Suprapubic skin (tissue), 4 donors: ENCODE data around the gene IL17RA. TPM values are rescaled to one million over a fixed set of nuclear protein-coding genes. Genes with fewer than 3 reads are reported as not detected.

ENCODE experiments used
- DNase-seq, 2 donors: peaks; one replicate each; pipeline ENCODE4 v3.0.0-alpha.2; 2019; ENCODE audit warnings: low spot score in 2 of 2
- H3K27ac ChIP-seq: fragments of 200-600 bp; sonication (generic); one replicate; pipeline ENCODE4 v1.5.1; 2019
- H3K27me3 ChIP-seq: fragments of 200-600 bp; sonication (generic); one replicate; pipeline ENCODE4 v1.5.1; 2019
- H3K36me3 ChIP-seq: fragments of 200-600 bp; sonication (generic); one replicate; pipeline ENCODE4 v1.5.1; 2019
- H3K4me1 ChIP-seq: fragments of 200-600 bp; sonication (generic); one replicate; pipeline ENCODE4 v1.5.1; 2019
- H3K4me3 ChIP-seq: fragments of 200-600 bp; sonication (generic); one replicate; pipeline ENCODE4 v1.5.1; 2019; ENCODE audit warnings: mild to moderate bottlenecking
- H3K9me3 ChIP-seq: fragments of 200-600 bp; sonication (generic); one replicate; pipeline ENCODE4 v1.5.1; 2019
- EP300 ChIP-seq: sonication (generic); formaldehyde crosslinking; IDR thresholded peaks from one replicate; pipeline ENCODE4 v1.6.1; 2017; ENCODE audit warnings: antibody characterized with exemption
- POLR2A ChIP-seq, 2 donors: fragments of 450-650 bp; IDR thresholded peaks; one replicate each; pipeline ENCODE4 v1.6.1; 2017; ENCODE audit warnings: antibody characterized with exemption in 2 of 2, mild to moderate bottlenecking in 2 of 2, moderate library complexity in 2 of 2
- POLR2AphosphoS5 ChIP-seq, 3 donors: sonication (generic); formaldehyde crosslinking; IDR thresholded peaks; one replicate each; pipeline ENCODE4 v1.6.1; 2017; ENCODE audit warnings: antibody characterized with exemption in 3 of 3
- WGBS: methylation state at CpG from one replicate; pipeline ENCODE4 v1.1.5; 2018; 5-methylcytosine and 5-hydroxymethylcytosine counted together
- total RNA-seq, 4 donors: library from RNA; depleted of rRNA; stranded (reverse); fragments of >200 nt; gene quantifications; one replicate each; pipeline ENCODE4 v1.1.0, GENCODE V29; 2016
- TF ChIP-seq, protein P1 (sequence below), 2 donors: fragments of 200-600 bp in 1 of 2; fragments of 450-650 bp in 1 of 2; sonication (generic) in 1 of 2; IDR thresholded peaks; one replicate each; pipeline ENCODE4 v1.5.1; 2016 to 2019; ENCODE audit warnings: antibody characterized with exemption in 2 of 2, mild to moderate bottlenecking in 1 of 2, moderate library complexity in 1 of 2

The IL17RA gene
- total RNA-seq, 4 donors from 2014 or later: 16.2 to 22.6 (median 21.4) TPM

DNA sequence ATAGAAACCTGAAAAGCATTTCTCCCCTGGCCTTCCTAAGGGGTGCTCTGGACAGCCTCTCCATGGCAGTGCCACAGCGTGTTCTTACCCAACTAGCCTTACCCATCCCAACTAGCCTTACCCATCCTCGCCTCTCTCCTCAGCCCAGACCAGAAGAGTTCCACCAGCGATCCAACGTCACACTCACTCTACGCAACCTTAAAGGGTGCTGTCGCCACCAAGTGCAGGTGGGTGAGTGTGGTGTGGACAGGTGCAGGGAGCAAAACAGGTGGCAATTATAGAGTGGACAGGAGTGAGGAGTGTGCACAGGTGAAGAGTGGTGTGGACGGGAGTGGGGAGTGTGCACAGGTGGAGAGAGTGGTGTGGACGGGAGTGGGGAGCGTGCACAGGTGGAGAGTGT lies 18.6 kb downstream of the IL17RA start:
- Histone ChIP-seq H3K4me3 (no peak overlapping the region), H3K27ac (no peak overlapping the region), H3K27me3 (no peaks in the 10 kb centered on the region), H3K9me3 (no peaks in the 10 kb centered on the region), H3K36me3 (peaks cover 96% of the 10 kb centered on the region), H3K4me1 (no peaks in the 10 kb centered on the region)
- no peak for DNase-seq
- TF ChIP-seq POLR2AphosphoS5 (IDR thresholded peaks at IDR 0.05) (no peak), EP300 (no peak)
- WGBS: 96% methylated on average over 9 of the region's 9 CpGs

DNA sequence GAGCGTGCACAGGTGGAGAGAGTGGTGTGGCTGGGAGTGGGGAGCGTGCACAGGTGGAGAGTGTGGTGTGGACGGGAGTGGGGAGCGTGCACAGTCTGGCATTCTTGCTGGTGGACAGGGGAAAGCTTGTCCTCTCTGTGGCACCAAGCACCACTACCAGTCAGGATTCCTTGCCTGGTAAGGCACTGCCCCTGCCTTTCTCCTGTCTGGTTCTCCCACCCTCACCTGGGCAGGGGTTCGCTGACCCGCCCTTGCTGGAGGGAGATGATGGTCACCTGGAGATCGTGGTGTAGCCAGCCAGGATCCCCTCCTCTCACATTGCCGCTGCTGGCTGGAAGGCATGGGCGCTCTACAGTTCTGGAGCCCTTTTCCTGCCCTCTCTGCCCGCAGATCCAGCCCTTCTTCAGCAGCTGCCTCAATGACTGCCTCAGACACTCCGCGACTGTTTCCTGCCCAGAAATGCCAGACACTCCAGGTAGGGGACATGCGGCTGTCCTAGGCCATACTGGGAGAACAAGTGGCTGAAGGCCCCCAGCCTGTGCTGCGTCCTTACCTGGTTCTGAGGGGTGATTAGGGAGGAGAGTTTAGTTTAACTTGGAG lies 19.6 kb downstream of the IL17RA start:
- Histone ChIP-seq H3K36me3 (peaks cover 96% of the 10 kb centered on the region), H3K9me3 (no peaks in the 10 kb centered on the region), H3K27me3 (no peaks in the 10 kb centered on the region), H3K27ac (no peak overlapping the region), H3K4me1 (no peaks in the 10 kb centered on the region), H3K4me3 (no peak overlapping the region)
- no peak for DNase-seq
- WGBS: 94% methylated on average over 13 of the region's 14 CpGs
- TF ChIP-seq POLR2AphosphoS5 (IDR thresholded peaks at IDR 0.05) (no peak), EP300 (no peak), POLR2A (IDR thresholded peaks at IDR 0.05) (no peak)
- TF ChIP-seq, protein P1, sequence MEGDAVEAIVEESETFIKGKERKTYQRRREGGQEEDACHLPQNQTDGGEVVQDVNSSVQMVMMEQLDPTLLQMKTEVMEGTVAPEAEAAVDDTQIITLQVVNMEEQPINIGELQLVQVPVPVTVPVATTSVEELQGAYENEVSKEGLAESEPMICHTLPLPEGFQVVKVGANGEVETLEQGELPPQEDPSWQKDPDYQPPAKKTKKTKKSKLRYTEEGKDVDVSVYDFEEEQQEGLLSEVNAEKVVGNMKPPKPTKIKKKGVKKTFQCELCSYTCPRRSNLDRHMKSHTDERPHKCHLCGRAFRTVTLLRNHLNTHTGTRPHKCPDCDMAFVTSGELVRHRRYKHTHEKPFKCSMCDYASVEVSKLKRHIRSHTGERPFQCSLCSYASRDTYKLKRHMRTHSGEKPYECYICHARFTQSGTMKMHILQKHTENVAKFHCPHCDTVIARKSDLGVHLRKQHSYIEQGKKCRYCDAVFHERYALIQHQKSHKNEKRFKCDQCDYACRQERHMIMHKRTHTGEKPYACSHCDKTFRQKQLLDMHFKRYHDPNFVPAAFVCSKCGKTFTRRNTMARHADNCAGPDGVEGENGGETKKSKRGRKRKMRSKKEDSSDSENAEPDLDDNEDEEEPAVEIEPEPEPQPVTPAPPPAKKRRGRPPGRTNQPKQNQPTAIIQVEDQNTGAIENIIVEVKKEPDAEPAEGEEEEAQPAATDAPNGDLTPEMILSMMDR (IDR thresholded peaks at IDR 0.05): no peak

DNA sequence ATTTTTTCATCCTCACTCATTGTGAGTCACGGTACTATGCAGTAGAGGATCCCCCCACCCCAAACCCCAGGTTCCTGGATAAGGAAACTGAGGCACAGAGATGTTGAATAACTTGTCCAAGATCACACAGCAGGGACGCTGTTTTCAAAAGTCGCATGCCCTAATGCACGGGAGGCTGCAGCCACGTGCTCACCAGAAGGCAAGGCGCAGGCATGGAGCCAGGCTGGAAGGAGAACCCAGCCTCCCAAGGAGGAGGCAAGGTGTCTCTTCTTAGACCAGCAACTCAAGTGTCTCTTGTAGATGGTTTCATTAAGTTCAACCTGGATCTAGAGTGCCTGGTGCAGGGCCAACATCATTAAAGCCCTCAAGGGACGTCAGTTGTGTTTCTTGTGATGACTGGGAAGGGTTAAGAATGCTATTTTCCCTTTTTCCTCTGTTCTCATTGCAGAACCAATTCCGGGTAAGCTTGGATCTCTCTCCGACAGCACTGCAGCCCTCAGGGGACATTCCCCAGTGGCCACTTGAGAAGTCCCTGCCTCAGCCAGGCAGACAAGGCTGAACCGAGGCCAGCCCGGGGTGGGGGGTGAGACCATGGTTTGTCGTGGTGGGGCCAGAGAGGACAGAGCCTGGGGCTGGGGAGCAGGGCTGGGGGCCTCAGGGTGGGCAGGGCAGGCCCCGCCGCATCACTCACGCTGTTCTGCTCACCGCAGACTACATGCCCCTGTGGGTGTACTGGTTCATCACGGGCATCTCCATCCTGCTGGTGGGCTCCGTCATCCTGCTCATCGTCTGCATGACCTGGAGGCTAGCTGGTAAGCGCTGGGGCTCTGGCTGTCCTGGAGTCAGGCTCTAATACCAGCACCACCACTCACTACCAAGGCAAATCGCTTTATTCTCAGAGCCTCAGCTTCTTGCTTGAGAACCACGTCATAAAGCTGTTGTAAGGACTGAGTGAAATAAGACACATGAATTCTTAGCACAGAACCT lies 20.6 kb downstream of the IL17RA start:
- no peak for DNase-seq
- Histone ChIP-seq H3K9me3 (no peaks in the 10 kb centered on the region), H3K4me3 (no peak overlapping the region), H3K27me3 (no peaks in the 10 kb centered on the region), H3K4me1 (no peaks in the 10 kb centered on the region), H3K36me3 (peaks cover 93% of the 10 kb centered on the region), H3K27ac (no peak overlapping the region)
- TF ChIP-seq, protein P1 (IDR thresholded peaks at IDR 0.05): no peak
- TF ChIP-seq POLR2AphosphoS5 (IDR thresholded peaks at IDR 0.05) (no peak), EP300 (no peak), POLR2A (IDR thresholded peaks at IDR 0.05) (no peak)
- 84% methylated on average over 12 of the region's 22 CpGs for WGBS

DNA sequence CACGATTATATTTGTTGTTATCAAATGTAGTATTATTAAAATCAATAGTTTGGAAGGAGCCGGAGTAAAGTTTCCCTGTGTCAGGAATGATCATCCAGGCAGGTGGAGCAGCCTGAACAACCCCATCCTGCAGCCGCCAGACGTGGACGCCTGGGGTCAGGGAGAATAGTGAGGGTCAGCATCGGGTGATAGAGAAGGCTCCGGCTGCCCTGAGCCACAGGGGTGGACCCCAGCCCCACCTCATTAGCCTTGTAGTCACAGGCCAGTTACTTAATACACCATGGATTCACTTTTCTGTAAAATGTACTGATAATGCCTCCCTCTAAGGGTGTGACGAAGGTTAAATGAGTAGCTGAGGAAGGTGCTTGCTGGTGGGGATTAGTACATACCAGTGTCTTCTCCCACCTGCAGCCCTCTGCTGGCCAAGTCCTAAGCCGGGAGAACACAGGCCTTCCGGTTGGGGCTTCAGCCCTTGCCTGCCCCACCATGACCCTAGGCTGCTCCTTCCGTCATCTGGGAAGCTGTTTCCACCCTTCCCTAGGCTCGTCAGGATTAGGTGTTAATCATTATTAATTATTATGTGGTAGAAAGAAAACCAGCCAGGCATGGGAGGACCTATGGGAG lies 21.5 kb downstream of the IL17RA start:
- 84% methylated on average over 12 of the region's 12 CpGs for WGBS
- TF ChIP-seq POLR2AphosphoS5 (IDR thresholded peaks at IDR 0.05) (no peak), POLR2A (IDR thresholded peaks at IDR 0.05) (no peak), EP300 (no peak)
- TF ChIP-seq, protein P1 (IDR thresholded peaks at IDR 0.05): no peak
- Histone ChIP-seq H3K4me1 (no peaks in the 10 kb centered on the region), H3K4me3 (no peak overlapping the region), H3K27me3 (no peaks in the 10 kb centered on the region), H3K36me3 (peaks cover 89% of the 10 kb centered on the region), H3K27ac (peak overlapping the region; percentile 29), H3K9me3 (no peaks in the 10 kb centered on the region)
- no peak for DNase-seq

DNA sequence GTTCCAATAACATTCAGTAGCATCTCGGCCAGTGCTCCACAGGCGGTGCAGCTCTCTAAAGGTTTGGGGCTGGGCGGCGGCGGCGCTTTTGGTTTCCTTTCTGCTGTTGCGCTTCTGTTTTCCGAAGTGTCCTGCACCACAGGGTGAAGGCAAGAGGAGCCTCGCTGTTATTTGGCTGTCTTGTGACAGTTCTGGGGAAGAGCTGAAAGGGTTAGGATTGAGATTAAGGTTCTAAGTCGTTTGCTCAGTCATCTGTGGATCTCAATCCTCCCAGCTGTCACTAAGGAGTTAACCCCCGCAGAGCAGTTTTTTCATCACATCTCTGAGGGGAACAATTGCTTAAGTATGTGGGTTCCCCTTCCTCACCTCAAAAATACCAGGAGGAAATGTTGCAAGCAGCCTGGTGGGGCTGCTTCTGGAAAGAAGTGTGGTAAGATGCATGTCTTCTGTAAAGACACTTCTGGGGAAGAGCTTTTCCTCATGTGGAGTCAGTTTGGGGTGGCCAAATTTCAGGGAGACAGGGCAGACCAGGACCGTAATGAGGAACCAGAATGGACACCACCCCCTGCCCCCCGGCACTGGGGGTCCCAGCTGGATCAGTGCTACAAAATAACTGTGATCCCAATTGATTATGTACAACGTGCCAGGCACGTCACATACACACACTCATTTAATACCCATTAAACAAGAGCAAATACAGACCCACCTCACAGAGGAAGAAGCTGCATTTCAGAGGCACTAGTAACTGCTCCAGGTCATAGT lies 22.2 kb downstream of the IL17RA start:
- Histone ChIP-seq H3K27ac (no peak overlapping the region), H3K36me3 (peaks cover 82% of the 10 kb centered on the region), H3K27me3 (no peaks in the 10 kb centered on the region), H3K4me3 (no peak overlapping the region), H3K4me1 (no peaks in the 10 kb centered on the region), H3K9me3 (no peaks in the 10 kb centered on the region)
- no peak for TF ChIP-seq POLR2AphosphoS5 (IDR thresholded peaks at IDR 0.05)
- no peak for TF ChIP-seq EP300
- TF ChIP-seq POLR2A (IDR thresholded peaks at IDR 0.05): no peak
- TF ChIP-seq, protein P1 (IDR thresholded peaks at IDR 0.05): no peak
- no peak for DNase-seq
- 78% methylated on average over 15 of the region's 15 CpGs for WGBS
